Kidney (tissue), 14 donors: ENCODE data around the gene PRR7. TPM values are rescaled to one million over a fixed set of nuclear protein-coding genes. Genes with fewer than 3 reads are reported as not detected.
A peak's percentile ranks its signal among the peaks of the same experiment; 100 is the strongest.

Source experiments
- DNase-seq, 5 donors: peaks; one replicate each; pipeline ENCODE4 v3.0.0-alpha.2; 2013 to 2020
- FAIRE-seq: peaks from 2 replicates; lab custom pipeline; 2012; peaks lifted over from hg19 to GRCh38; lab: Jason Lieb, UNC
- H3K27ac ChIP-seq, 2 donors: one replicate each; pipeline ENCODE4 v1.7.0; 2013; ENCODE audit warnings: low read depth in 2 of 2, low read length in 2 of 2, inconsistent platforms in 1 of 2
- H3K27me3 ChIP-seq: one replicate; pipeline ENCODE4 v1.7.1; 2013; ENCODE audit warnings: low read length, inconsistent platforms; ENCODE audit not compliant: control insufficient read depth, insufficient read depth
- H3K36me3 ChIP-seq, 3 donors: one replicate each; pipeline versions ENCODE4 v1.7.0 to v1.7.1; 2013; ENCODE audit warnings: low read length in 3 of 3, control low read depth in 1 of 3, inconsistent platforms in 1 of 3; ENCODE audit not compliant: insufficient read depth in 3 of 3, control insufficient read depth in 2 of 3
- H3K4me1 ChIP-seq, 3 donors: one replicate each; pipeline versions ENCODE4 v1.7.0 to v1.7.1; 2013; ENCODE audit warnings: low read length in 3 of 3, inconsistent platforms in 1 of 3, low read depth in 1 of 3; ENCODE audit not compliant: control insufficient read depth in 2 of 3, insufficient read depth in 2 of 3
- H3K4me3 ChIP-seq, 3 donors: one replicate each; pipeline versions ENCODE4 v1.7.0 to v1.8.1; 2013; ENCODE audit warnings: low read length in 3 of 3, control low read depth in 1 of 3, inconsistent platforms in 1 of 3
- H3K9ac ChIP-seq, 3 donors: one replicate each; pipeline versions ENCODE4 v1.7.0 to v1.7.1; 2013; ENCODE audit warnings: low read length in 3 of 3, control low read depth in 1 of 3, inconsistent platforms in 1 of 3
- H3K9me3 ChIP-seq, 3 donors: one replicate each; pipeline versions ENCODE4 v1.7.0 to v1.7.1; 2013; ENCODE audit warnings: low read length in 3 of 3, control low read depth in 1 of 3, inconsistent platforms in 1 of 3; ENCODE audit not compliant: control insufficient read depth in 2 of 3, insufficient read depth in 1 of 3
- CTCF ChIP-seq: IDR thresholded peaks from 3 replicates; pipeline ENCODE4 v1.5.1; 2012; ENCODE audit warnings: mild to moderate bottlenecking, moderate library complexity, borderline replicate concordance; ENCODE audit not compliant: insufficient read depth; ENCODE audit errors: extremely low read depth
- intact Hi-C: fragments of 100-400 bp; cut with DNase I; formaldehyde crosslinking; loops from one replicate; pipeline ENCODE4 v1.11.1; 2022
- polyA plus RNA-seq: library from polyadenylated mRNA; stranded (reverse); fragments of 350-450 nt; fragmentation: Illumina TruSeq; extraction: RNeasy Lipid Tissue Mini Kit (QIAGEN cat#74804); gene quantifications from one replicate; pipeline ENCODE4 v1.2.3, GENCODE V29; 2014; ENCODE audit warnings: low read depth, low replicate concordance; ENCODE audit not compliant: insufficient read depth
- total RNA-seq: library from RNA; stranded (reverse); fragmentation: NEBNext Ultra II Directional; extraction: Animal tissue kit (Norgen Biotek cat#: 25700); gene quantifications from one replicate; pipeline ENCODE4 v1.2.1, GENCODE V29; 2021
- donor health status: control.
- donor health status: control.
- donor health status: control.
- donor health status: control.
- donor health status: control.
- donor health status: DM: yes; HTN: yes; CAD: no.
- donor health status: Normal renal cell carcinoma (clear cell type).

Gene PRR7
- total and polyA plus RNA-seq, 2 donors from 2014 or later, result 1.6 to 5.5 TPM

DNA sequence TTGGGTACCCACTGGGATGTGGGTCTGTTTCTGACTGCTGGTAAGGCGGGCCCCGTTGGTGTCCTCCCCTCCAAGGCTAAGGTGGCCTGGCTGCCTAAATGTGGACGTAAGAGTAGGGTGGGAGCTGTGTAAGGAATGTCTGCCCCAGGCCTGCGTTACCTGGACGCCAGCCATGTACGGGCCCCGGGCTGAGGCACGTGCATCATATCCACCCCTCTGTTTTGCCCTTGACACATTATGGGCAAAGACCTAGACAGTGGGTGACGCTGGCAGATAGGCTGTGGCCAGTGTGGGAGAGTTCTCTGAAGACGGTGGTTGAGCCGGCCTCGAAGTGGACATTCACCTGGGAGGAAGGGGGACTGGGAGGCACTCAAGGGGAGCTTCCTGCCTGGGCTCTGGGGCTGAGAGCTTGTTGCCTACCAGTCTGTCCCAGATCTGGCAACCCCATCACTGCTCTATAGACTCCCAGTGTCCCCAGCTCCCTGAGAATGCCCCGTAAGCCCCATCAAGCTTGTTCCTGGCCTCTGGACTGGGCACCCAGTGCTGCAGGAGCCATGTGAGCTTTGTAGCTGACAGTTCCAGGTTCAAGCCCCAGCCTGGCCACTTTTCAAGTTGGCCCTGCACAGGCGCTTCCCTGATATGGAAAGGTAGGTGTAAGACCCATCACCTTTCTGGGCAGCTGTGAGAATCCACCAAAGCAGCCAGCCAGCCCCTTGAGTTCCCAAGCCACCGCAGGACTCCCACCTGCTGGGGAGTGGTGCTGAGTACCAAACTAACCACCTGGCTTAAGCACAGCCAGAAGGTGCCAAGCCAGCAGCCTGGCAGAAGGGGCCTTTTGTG lies 3.2 kb upstream of the PRR7 start:
- H3K27ac ChIP-seq, result no peak overlapping the region
- no peaks in the 10 kb centered on the region for H3K9me3 ChIP-seq
- peaks cover 0 to 11% (median 6%) of the 10 kb centered on the region in 3 donors for H3K4me1 ChIP-seq
- intact Hi-C loops, result no loop called here
- no peak for TF ChIP-seq CTCF
- FAIRE-seq (no peak), DNase-seq (peak in 1 of 5 donors; percentile 48)
- no peak overlapping the region for H3K4me3 ChIP-seq
- H3K36me3 ChIP-seq, result no peaks in the 10 kb centered on the region
- no peak overlapping the region for H3K9ac ChIP-seq
- H3K27me3 ChIP-seq, result no peaks in the 10 kb centered on the region

DNA sequence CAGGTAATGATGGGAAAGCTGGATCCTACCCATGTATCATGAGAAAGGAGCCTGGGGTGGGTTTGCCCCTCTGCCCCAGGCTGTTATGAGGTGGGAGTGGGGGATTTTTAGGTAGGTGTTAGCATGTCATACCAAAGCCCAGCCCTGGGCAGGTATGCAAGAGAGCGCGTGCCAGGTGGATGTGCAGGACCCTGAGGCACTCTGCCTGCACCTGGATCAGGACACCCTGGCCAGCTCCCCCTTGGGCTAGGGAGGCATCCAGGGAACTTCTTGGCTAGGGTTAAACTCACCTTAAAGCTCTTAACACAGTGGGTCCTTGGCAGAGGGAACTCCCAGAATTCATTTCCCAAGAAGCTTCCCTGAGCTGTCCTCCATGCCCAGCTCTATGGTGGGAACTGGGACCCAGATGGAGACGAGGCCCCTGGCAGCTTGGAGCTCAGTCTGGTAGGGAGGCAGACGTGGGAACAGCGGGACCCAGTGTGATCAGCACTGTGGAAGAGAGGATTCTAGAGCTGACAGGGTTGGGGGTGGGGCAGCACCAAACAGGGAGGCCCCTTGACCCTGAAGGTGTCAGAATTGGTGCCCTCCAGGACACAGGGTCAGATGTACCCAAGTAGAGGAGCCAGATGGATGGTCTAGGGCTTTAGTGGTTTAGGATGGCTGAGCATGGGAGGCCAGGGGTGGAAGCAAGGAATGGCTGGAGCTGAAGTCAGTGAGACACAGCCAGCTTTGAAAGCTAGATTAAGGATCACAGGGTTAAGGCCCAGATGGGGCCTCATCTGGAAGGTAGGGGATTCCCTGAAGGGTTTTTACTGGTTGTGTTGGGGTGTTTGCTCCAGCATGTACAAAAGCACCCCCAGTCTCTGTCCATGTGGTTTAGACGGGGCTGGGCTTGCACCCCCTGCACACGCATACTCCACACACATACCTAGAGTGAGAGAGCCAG lies 2.2 kb upstream of the PRR7 start:
- no peak overlapping the region for H3K9ac ChIP-seq
- H3K4me1 ChIP-seq, result peaks cover 0 to 11% (median 6%) of the 10 kb centered on the region in 3 donors
- H3K36me3 ChIP-seq, result no peaks in the 10 kb centered on the region
- no peak overlapping the region for H3K4me3 ChIP-seq
- H3K9me3 ChIP-seq, result no peaks in the 10 kb centered on the region
- intact Hi-C loops, result no loop called here
- no peak for TF ChIP-seq CTCF
- FAIRE-seq (no peak), DNase-seq (peak in 1 of 5 donors; percentile 48)
- H3K27ac ChIP-seq, result no peak overlapping the region
- H3K27me3 ChIP-seq, result no peaks in the 10 kb centered on the region

GRCh38 chr5:177445052-177445916 lies 1.3 kb upstream of the PRR7 start:
- FAIRE-seq, result no peak
- Histone ChIP-seq H3K9me3 (no peaks in the 10 kb centered on the region), H3K27ac (no peak overlapping the region), H3K9ac (no peak overlapping the region), H3K36me3 (no peaks in the 10 kb centered on the region), H3K4me3 (no peak overlapping the region), H3K4me1 (peaks cover 0 to 11% (median 6%) of the 10 kb centered on the region in 3 donors), H3K27me3 (no peaks in the 10 kb centered on the region)
- DNase-seq, result no peak
- TF ChIP-seq CTCF, result no peak
- intact Hi-C loops, result no loop called here
